PC-9 (cell line): ENCODE data around the gene EHMT1. TPM values are rescaled to one million over a fixed set of nuclear protein-coding genes. Genes with fewer than 3 reads are reported as not detected.

ENCODE experiments used
- BruUV-seq: library from RNA; stranded (reverse); fragments of 400-500 nt; replicated peaks from 2 replicates; lab custom pipeline; 2021; lab: Mats Ljungman, UMichigan
- CTCF ChIA-PET: fragments of 300-600 bp; sonication (Branson Sonifier 250); formaldehyde crosslinking; loops from one replicate; lab custom pipeline; 2022; ENCODE audit warnings: antibody characterized with exemption; lab: Charles Lee
- POLR2A ChIA-PET: fragments of 300-600 bp; sonication (Branson Sonifier 250); formaldehyde crosslinking; loops from one replicate; lab custom pipeline; 2022; ENCODE audit warnings: antibody characterized with exemption; ENCODE audit not compliant: unreplicated experiment; lab: Charles Lee
- DNase-seq, 2 experiments: peaks; one replicate each; pipeline versions ENCODE4 v3.0.0 to v3.0.0-alpha.2; 2015 to 2022; ENCODE audit warnings: mixed read lengths in 1 of 2
- H2AFZ ChIP-seq: fragments of 200-600 bp; sonication (generic); 2 replicates; pipeline ENCODE4 v1.8.1; 2017; ENCODE audit warnings: antibody characterized with exemption
- H3F3A ChIP-seq: fragments of 200-600 bp; sonication (generic); 2 replicates; pipeline ENCODE4 v1.8.1; 2017; ENCODE audit warnings: antibody characterized with exemption, mild to moderate bottlenecking, low read depth; ENCODE audit not compliant: insufficient read depth
- H3K27ac ChIP-seq: fragments of 200-600 bp; sonication (generic); 2 replicates; pipeline ENCODE4 v1.6.1; 2016; ENCODE audit warnings: mixed run types
- H3K27me3 ChIP-seq: fragments of 200-600 bp; sonication (generic); 2 replicates; pipeline ENCODE4 v1.6.1; 2016; ENCODE audit warnings: low read depth, mixed run types; ENCODE audit not compliant: insufficient read depth
- H3K36me3 ChIP-seq: fragments of 200-600 bp; sonication (generic); 2 replicates; pipeline ENCODE4 v1.6.1; 2016; ENCODE audit warnings: low read depth, mixed run types
- H3K4me1 ChIP-seq: fragments of 200-600 bp; sonication (generic); replicated peaks from 2 replicates; pipeline ENCODE4 v1.6.1; 2016; ENCODE audit warnings: mixed run types; ENCODE audit not compliant: insufficient read depth
- H3K4me2 ChIP-seq: fragments of 200-600 bp; sonication (generic); 2 replicates; pipeline ENCODE4 v1.6.1; 2017; ENCODE audit warnings: mixed run types
- H3K4me3 ChIP-seq: fragments of 200-600 bp; sonication (generic); 2 replicates; pipeline ENCODE4 v1.6.1; 2016; ENCODE audit warnings: mixed run types
- H3K79me2 ChIP-seq: fragments of 200-600 bp; sonication (generic); 2 replicates; pipeline ENCODE4 v1.6.1; 2017; ENCODE audit warnings: low read depth, mixed run types
- H3K9me2 ChIP-seq: fragments of 200-600 bp; sonication (generic); 2 replicates; pipeline ENCODE4 v1.8.1; 2017; ENCODE audit warnings: mild to moderate bottlenecking; ENCODE audit not compliant: insufficient read depth
- H3K9me3 ChIP-seq: fragments of 200-600 bp; sonication (generic); 2 replicates; pipeline ENCODE4 v1.8.1; 2016; ENCODE audit warnings: low read depth; ENCODE audit not compliant: insufficient read depth
- H4K20me1 ChIP-seq: fragments of 200-600 bp; sonication (generic); 2 replicates; pipeline ENCODE4 v1.8.1; 2017; ENCODE audit not compliant: insufficient read depth
- CTCF ChIP-seq: fragments of 200-600 bp; sonication (generic); conservative IDR thresholded peaks from 2 replicates; pipeline ENCODE4 v1.6.1; 2017; ENCODE audit warnings: mixed run types, antibody characterized with exemption, mild to moderate bottlenecking, moderate library complexity
- EZH2 ChIP-seq: fragments of 200-600 bp; sonication (generic); IDR thresholded peaks from 2 replicates; pipeline ENCODE4 v1.8.0; 2017; ENCODE audit warnings: antibody characterized with exemption, low read depth
- intact Hi-C: fragments of 100-400 bp; cut with micrococcal nuclease; formaldehyde crosslinking; loops from one replicate; pipeline ENCODE4 v1.10.0; 2022; ENCODE audit not compliant: unreplicated experiment
- total RNA-seq: library from RNA; stranded (reverse); gene quantifications from 2 replicates; pipeline ENCODE4 v1.2.3, GENCODE V29; 2021

Gene EHMT1
- total RNA-seq, 1 experiment from 2014 or later, result 116 TPM

GRCh38 chr9:137764171-137764671 lies 145.4 kb downstream of the EHMT1 start:
- H3K27me3 ChIP-seq, result no peaks in the 10 kb centered on the region
- no peaks in the 10 kb centered on the region for H3K9me2 ChIP-seq
- peaks cover 10% of the 10 kb centered on the region; the same call in 1 of the 2 replicates for H4K20me1 ChIP-seq
- no peak overlapping the region for H3K4me2 ChIP-seq
- ChIA-PET CTCF (no interaction called here), POLR2A (no interaction called here)
- no peaks in the 10 kb centered on the region for H3K9me3 ChIP-seq
- no peaks in the 10 kb centered on the region for H3K79me2 ChIP-seq
- no peak overlapping the region for H3K27ac ChIP-seq
- H3F3A ChIP-seq, result no peaks in the 10 kb centered on the region; the same call in 1 of the 2 replicates
- 0 out of 2 replicates have a peak, but pooled peaks cover 8% of the 10 kb centered on the region for H3K36me3 ChIP-seq
- no TSS peak for BruUV-seq
- intact Hi-C loops, result no loop called here
- no peak for DNase-seq
- no peak overlapping the region for H2AFZ ChIP-seq
- no peak overlapping the region for H3K4me3 ChIP-seq
- H3K4me1 ChIP-seq, result no peaks in the 10 kb centered on the region
- no peak for TF ChIP-seq EZH2
- no peak for TF ChIP-seq CTCF

DNA sequence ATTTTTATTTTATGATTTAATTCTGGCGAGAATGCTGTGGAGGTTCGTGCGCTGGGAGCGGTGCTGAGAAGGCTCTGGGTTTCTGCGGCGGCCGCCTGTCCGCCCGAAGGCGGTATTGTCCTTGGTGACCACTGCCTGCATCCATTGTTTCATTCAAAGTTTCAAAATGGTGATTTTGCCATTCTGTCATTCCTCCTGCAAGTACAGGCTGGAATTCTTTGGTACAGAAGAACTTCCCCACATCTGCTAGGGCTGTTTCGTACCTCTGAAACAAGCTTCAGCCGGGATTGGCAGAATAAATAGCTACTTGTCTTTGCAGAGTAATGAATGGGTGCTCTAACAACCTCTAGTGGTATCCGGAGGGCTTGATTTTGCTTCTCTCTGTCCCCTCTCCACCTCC lies 146.2 kb downstream of the EHMT1 start:
- no peak for DNase-seq
- ChIA-PET POLR2A (no interaction called here), CTCF (no interaction called here)
- H2AFZ ChIP-seq, result no peak overlapping the region
- TF ChIP-seq EZH2 (no peak), CTCF (no peak)
- intact Hi-C loops, result no loop called here
- H3K4me3 ChIP-seq, result no peak overlapping the region
- no peaks in the 10 kb centered on the region for H3K27me3 ChIP-seq
- H3K4me1 ChIP-seq, result no peaks in the 10 kb centered on the region
- H3K4me2 ChIP-seq, result no peak overlapping the region
- no peaks in the 10 kb centered on the region for H3K79me2 ChIP-seq
- H3K9me2 ChIP-seq, result no peaks in the 10 kb centered on the region
- BruUV-seq, result no TSS peak
- H3K36me3 ChIP-seq, result 0 out of 2 replicates have a peak, but pooled peaks cover 8% of the 10 kb centered on the region
- no peaks in the 10 kb centered on the region; the same call in 1 of the 2 replicates for H3F3A ChIP-seq
- H3K9me3 ChIP-seq, result no peaks in the 10 kb centered on the region
- H3K27ac ChIP-seq, result no peak overlapping the region
- peaks cover 10% of the 10 kb centered on the region for H4K20me1 ChIP-seq

DNA sequence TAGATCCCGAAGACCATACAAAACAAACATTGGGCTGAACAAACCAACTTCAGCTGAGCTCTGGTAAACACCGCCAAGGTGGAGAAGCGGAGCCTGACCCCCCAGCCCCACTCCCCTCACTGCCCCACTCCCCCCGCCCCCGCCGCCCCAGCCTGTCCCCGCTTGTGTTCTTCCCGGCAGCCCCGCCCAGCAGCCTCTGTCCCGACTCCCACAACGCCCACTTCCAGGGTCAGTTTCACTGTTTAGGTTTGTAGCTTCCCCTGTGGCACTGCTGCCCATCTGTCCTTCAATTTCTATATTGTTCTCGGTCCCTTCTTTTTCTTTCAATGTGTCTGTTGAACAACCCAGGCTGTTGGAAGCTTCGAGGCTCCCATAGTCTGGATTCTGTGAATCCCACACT lies 146.7 kb downstream of the EHMT1 start:
- Histone ChIP-seq H3F3A (no peaks in the 10 kb centered on the region; the same call in 1 of the 2 replicates), H3K4me2 (no peak overlapping the region), H2AFZ (no peak overlapping the region), H3K27ac (no peak overlapping the region), H3K27me3 (no peaks in the 10 kb centered on the region), H3K9me2 (no peaks in the 10 kb centered on the region), H4K20me1 (peaks cover 14% of the 10 kb centered on the region), H3K9me3 (no peaks in the 10 kb centered on the region), H3K36me3 (0 out of 2 replicates have a peak, but pooled peaks cover 8% of the 10 kb centered on the region), H3K79me2 (no peaks in the 10 kb centered on the region), H3K4me1 (no peaks in the 10 kb centered on the region), H3K4me3 (no peak overlapping the region)
- ChIA-PET POLR2A (no interaction called here), CTCF (no interaction called here)
- intact Hi-C loops, result no loop called here
- TF ChIP-seq EZH2 (no peak), CTCF (no peak)
- no peak for DNase-seq
- no TSS peak for BruUV-seq
